DMS153 (cell line): Measurements from ENCODE around the gene CACNA2D4.

Source experiments
- DNase-seq: peaks from one replicate; lab custom pipeline; 2025; lab: John Stamatoyannopoulos, UW

CACNA2D4 gene

DNA sequence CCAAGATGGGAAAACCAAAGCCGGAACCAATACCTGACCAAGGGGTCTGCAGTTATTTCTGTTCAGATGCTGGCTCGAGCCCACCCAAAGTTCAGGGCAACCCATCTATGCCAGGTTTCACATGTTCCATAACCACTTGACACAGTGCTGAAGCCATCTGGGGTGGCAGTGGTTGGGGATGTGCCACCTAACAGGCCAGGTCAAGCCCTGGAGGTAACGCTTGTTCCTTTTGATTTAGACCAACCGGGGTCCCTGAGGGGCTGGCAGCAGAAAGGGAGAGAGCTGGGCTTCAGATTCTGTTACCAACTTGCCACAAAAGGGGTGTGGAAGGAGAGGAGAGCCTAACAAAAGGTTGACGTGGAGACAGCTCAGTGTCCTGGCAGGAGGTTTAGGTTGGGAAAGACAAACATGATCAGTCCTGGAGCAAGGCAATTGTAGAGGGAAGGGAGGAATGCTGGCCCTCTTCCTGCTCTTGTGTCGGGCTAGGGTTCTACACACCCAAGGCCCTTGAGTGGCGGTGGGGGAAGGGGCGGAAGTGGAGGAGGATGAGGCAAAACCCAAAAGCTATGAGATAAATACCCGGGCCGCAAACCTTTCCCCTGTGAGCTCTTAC, 31.9 kb downstream of the CACNA2D4 start:
- DNase-seq = no peak

DNA sequence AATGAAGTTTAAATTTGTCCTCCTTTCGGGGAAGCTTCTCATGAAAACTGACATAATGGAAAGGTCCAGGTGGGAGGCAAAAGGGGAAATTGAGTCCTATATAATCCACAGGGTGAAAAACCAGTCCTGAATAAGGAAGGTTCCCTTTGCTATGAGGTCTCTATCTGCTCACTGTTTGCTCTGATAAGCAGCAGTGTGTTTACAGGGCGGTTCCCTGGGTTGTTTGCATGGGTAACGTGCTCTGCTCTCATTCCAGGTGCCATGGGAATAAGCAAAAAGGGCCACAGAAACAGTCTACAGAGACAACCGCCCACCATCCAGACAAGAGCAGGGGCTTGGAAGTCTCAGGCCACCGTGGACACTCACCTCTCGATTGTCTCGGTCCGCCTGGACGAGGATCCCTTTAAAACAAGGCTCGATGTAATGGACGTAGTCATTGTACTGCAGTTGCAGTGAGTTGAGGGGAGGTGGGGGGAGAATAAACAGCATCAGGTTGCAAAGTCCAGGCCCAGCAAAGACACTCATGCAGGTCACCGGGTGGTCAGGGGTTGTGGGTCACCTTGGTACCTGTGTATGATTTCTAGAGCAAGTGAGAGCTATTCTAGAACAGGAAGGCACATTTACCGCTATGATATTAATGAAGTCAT, 32.7 kb downstream of the CACNA2D4 start:
- no peak for DNase-seq

DNA sequence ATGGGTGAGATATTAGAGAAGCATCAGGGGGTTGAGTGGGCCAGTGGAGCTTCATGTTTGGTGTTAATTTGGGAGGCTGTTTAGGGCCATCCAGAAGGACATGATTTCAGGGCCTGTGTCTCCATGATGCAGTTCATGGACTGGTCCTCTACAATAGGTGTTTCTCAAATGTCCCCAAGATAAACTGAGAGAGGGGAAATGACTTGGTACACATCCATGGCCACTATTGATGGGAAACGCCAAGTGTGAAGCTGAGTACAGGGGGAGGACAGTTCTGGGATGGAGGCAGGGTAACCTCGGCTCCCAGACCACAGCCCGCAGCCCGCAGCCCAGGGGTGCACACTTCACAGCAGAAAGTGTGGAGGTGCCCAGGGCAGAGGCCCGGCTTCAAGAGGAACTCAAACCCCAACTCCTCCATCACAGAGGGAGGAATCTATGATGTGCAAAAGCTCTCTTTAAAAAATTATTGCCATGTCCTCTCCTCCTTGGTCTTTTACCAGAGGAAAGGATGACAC, 33.3 kb downstream of the CACNA2D4 start:
- DNase-seq = no peak

DNA sequence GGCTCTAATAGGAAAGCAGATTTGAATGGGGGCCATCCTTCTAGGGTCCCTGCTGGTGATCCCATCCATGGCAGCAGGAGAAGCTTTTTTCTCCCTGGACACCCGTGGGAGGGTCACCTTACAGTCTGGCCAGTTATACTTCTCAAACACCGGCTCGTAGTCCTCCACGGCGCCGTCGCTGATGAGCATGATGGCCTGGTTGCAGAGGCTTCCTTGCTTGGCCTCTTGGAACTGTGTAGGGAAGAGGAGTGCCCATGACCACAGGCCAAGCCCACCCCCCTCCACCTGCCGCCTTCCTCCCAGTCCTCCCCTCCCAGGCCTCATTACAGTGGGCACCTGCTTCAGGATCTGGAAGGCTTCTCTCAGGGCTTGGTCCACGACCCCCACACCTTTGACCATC, 33.8 kb downstream of the CACNA2D4 start:
- DNase-seq = no peak

DNA sequence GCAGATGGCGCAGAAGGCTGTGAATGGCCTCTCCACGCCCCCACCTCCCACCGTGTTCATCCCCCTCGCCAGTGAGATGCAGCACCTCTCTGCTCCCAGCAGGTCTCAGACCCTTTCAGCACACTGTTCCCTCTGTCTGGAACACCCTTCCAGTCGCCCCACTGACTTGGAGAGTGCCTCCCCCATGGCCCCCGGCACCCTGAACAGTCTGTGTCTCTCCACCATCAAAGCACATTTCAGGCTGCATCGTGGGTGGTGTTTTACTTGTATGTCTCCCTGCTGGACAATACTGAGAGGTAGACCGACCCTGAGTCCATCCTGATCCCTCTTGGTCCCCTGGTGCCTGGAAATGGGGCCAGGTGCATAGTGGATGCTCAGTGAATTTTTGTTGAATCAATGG, 34.9 kb downstream of the CACNA2D4 start:
- DNase-seq = no peak

DNA sequence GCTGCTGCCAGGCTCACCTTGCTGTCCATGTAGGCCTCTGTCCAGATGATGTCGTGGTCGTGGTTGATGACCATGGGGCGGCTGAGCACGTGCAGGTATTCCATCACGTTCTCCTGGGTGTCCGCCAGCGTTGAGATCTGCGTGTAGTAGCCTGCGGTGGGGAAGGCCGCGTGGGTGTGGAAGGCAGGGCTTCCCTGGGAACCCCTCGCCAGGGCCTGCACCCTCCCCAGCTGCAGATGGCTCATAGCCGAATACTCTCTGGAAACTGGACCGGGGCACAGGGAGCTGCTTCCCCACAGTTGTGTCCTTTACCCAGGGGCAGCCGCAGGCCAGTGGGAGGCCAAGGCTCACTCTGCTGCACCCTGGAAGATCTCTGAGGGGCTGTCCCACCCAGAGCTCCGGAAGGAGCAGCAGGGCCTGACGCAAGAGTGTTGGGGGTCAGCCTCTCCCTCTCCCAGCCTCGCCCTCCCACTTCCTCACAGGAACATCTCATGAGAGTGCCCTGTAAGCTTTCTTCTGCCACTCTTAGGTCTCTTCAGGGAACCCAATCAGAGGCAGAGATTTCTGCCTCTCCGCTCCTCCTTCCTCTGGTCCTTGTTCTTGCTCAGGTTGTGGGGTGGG, 35.5 kb downstream of the CACNA2D4 start:
- no peak for DNase-seq

DNA sequence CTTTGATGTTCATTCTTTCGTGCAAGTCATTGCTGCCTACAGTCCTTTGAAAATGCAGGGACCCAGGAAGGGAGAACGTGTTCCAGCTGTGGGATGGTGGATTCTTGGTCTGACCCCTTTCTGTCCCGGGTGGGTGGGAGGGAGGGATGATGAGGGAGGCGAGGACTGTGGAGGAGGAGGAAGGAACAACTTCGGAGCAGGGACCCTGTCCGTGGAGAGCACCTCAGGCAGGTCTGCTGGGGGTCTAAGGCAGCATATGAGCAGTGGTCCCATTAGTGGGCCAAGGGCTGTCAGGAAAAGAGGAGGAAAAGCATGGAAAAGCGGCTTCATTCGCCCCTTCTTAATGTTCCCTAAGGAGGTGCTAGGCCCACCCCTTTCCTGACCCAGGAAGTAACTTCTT, 36.0 kb downstream of the CACNA2D4 start:
- no peak for DNase-seq

DNA sequence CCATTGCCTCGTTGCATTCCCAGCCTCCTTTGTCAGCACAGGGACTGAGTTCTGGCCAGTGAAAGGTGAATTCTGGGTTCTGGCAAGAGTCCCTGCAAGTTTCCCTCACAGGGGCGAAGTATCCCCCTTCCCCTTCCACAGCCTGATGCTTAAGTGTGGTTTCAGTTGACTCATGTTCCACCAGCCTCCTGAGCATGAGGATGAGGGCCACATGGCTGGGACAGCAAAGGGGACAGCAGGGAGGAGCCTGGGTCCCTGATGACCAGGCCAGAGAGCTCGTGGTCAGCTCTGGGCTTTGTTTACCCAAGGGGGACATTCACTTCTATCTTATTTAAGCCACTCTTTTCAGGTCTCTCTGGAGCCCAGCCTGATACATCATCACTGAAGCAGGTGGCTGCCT, 36.5 kb downstream of the CACNA2D4 start:
- DNase-seq = no peak

DNA sequence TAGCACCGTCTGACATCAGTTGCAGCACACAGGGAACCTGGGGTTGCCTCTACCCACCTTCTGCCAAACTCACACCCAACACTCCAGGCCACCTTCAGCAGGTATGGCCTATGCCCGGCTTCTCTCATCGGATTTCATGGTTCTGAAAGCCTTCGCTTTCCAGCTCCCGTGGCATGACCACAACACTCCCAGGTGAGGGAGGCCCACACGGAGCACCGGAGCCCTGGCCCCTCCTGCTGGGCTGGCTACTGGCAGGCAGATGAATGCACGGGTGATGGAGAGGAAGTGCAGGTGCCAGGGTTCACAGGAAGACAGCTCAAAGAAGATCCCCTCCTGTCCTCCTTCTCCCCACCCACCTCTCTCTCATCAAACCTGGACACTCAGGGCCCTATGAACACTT, 37.2 kb downstream of the CACNA2D4 start:
- no peak for DNase-seq

DNA sequence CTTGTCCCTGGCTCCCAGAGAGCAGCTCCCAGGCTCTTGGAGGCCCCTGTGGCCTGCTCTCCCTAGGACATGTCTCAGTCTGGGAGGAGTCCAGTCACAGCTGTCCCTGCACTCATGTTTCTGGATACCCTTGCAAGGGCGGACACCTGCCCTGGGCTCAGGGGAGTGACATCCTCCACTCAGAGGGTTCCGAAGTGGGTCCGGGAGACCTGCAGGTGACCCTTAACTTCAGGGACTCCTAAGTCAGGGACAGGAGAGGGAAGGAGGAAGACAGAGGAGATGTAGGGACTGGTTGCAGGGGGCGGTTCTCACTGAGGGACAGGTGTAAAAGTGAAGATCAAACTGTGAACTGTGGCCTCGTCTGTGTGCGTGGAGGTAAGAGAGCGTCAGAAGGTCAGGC, 37.6 kb downstream of the CACNA2D4 start:
- DNase-seq = no peak

DNA sequence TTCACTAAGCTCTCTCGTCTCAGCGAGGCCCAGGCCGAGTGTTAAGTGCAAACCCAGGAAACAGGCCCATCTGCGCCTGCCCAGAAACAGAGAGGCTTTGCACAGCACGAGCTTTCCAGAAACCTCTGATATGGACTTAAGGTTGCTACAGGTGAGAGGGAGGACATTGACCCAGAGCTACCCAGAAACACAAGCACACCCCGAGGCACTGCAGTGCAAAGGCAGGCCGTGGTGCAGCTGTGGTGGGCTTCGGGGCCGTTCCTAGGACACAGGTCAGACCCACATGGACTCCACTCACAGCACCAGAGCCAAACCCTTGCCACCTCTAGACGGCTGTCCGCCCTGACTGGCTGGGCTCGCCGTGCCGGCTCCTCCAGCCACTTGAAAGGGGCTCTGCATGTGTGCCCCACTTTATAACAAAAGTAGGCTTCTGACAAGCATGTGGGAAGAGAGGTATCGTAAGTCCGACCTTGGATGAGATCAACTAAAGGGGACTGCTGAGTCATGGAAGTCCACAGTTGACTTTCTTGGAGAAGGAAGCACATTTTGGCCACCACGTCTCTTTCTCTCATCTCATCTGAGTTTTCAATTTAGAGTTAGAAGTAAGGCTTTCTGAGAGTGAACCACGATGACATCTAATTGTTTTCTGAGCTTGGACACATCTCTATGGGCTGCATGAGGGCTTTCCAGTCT, 38.2 kb downstream of the CACNA2D4 start:
- no peak for DNase-seq

DNA sequence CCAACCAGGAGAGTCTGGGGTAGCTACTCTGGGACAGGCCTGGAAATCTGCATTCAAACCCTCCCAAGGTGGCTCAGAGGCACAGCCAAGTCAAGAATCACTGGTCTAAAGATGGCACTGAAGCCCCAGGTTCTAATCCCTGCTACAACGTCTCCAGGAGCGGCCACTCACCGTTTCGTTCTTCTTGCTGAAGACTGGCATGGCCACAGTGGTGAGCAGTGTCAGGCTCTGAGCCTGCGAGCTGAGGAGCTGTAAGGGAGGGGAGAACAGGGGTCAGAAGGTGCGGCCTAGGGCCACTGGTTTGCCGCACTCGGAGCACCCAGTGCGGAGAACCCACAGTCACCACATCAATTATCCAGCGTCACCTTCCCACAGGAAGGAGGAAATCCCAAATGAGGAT, 38.8 kb downstream of the CACNA2D4 start:
- no peak for DNase-seq

DNA sequence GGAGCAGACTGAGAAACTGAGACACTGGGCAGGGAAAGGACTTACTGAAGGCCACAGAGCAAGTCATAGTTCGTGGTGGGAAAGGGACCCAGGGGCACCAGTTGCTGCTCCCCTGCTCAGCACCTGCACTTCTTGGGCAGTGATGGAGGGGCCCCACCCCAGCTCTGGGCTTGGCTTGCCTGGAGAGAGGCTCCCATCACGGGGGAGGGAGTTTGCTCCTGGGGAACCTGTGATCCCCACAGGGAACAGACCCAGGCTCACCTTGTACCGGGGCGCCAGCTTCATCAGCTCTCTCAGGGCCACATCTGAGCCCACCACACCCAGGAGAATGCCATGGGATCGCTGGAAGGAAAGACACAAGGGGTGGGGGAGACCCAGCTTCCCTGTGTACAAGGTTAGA, 39.8 kb downstream of the CACNA2D4 start:
- DNase-seq = no peak

DNA sequence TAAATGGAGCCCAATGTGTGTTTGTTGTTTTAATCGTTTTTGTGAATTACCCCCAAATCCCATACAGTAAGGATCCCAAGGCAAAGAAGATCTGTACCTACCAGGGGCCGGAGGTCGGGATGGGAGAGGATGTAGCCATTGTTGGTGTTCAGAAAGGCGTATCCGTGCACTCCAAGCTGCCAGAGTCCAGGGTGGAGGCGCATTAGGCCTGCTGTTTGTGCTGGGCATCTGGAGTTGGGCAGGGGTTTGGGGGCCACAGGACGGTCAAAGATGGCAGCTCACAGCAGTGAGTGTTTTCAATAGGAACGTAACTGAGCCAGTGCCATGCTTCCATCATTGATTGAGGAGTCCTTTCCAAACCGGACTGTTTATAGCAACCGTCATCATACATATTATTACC, 40.2 kb downstream of the CACNA2D4 start:
- no peak for DNase-seq

DNA sequence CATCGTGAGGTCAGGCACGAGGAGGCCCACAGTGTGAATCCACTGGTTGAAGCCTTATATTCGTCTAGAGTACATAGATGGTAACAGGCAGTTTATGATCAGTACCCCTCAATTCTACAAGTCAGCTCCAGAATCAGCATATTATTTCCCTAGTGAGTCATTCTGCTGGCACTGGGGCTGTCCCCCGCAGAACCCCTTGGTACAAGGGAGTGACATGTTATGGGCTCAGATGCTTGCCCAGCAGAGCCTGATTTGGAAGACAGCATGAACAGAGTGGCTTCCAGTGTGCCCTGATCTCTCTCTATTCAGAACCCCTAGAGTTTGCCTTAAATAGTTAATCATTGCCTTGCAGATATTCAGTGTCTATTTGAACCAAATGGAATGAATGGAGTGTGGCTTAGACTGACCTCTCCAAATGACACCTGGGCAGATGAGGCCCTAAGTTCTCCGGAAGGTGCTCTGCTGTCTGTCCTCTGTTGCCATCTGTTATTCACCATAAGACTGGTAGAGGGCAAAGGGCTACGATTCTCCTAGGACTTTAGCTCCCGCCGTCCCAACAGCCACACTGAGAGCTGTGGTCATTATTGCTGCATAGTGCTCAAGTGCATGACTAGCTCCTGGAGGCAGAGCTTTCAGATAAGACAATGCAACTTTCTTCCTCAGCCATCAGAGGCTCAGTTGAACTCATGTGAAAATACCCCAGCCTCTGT, 41.1 kb downstream of the CACNA2D4 start:
- no peak for DNase-seq

DNA sequence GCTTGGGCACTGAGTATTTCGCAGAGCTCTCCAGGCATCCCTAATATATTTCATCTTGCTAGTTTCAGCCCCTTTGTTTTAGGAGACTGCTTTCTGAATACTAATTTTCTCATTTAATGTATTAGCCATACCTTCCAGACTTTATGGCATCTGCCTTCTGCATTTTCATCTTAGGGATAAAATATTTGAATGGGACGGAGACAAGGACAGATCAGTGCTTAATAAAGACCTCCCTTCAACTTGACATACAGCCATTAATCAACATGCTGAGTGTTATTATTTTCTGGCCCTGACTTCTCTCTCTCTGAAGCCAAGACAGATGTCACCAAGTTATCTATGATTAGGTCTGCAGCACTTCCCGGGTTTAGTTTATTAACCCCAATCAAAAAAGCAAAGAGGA, 42.4 kb downstream of the CACNA2D4 start:
- DNase-seq = no peak

DNA sequence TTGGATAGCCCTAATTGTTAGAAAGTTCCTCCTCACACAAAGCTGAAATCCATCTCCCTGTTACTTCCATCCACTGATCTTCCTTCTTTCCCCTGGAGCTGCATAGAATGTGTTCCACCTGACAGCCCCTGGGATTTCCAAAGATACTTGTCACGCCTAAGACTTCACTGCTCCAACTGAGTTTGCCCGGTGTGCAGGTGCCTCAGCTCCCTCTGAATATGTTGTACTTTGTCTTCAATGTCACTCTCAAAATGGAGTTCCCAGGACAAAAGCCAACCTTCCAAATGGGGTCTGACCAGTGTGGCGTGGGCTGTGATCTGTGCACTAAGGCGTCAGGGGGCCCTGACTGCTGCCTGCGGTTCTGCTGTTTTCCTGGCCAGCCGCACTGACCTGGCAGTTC, 42.8 kb downstream of the CACNA2D4 start:
- DNase-seq = no peak

DNA sequence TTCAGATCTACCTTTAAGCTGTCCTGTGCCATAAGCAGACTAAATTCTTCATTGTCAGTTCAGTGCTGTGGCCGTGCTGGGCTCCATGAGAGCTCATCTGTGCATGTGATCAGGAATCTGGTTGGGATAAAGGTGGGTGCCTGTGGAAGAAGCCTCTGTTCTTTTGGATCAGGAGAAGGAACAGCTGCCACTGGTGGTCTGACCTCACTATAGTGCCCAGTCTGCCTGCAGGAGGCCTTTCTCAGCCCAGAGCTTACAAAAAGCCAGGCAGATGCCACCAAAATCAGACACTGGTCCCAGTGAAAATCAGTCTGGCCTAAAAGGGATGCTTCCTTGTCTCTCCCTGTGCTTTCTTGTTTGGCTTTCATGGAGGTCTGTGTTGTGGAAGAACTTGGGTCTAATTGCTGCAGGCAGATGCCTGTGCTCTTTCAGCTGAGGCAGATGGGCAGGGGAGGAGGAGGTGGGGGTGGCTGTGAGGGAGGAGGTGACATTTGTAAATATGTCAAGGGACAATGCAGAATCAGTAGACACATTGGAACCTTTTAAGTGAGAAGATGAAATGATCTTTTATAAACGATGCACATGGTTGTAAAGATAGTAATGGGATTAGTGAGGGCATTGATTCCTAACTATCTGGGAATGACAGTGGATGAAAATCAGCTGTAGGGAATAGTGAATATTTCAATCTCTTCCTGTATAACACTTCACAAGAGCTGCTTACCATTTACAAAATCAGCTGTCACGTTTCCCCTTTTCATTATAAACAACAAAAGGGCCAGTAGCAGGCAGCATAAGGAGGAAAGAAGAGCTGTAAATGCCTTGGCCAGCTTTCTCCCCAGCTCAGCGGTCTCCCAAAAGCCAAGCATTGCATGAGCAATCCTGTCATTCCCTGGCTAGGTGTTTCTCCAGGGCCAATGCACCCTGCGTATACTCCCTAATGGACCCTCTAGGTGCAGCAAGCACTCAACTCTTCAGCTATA, 44.6 kb downstream of the CACNA2D4 start:
- DNase-seq = no peak

DNA sequence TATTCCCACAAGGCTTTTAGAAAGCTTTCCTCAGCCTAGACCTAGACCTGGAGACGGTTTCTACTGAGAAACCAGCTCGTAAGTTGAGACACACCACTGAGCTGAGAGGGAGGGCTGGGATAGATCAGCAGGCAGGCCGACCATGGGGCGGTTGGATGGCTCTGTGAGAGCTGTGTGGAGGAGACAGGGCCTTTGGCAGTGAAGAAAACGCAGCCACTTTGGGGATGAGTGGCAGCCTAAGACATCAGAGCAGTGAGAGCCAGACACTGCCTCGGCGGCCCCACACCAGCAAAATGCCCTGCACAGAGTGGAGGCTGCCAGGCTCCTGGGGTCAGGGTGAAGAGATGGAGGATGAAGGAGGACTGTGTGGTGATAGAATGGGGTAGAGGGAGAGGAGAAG, 46.0 kb downstream of the CACNA2D4 start:
- DNase-seq = no peak

DNA sequence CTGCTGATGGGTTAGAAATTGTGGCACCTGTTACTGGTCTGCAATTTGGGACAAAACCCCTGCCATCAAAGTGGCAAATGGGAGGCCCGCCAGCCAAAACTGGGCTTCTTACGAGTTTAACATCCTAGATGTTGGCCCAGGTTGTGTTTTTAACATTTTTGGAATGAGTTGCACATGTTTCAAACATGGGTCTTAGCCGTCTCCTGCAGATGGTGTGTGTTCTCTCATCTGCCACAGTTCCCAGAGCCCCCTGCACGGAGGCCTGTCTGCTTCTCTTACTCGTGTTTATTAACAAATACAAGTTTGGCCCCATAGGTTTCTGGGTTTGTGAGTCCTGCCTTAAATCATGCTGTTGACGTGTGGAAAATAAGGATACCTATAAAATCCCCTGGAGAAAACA, 46.5 kb downstream of the CACNA2D4 start:
- DNase-seq = no peak
